GM13977 (cell line): ENCODE results near the gene MDK.
"Not testable (repeated sequence)": the region's sequence is repeated elsewhere in the genome, so short reads cannot be mapped to it uniquely, and the experiment has no call there.

Source experiments
- DNase-seq: peaks from one replicate; pipeline ENCODE4 v3.0.0; 2012; ENCODE audit warnings: low spot score
- in situ Hi-C: fragments of 300-500 bp; cut with MboI; formaldehyde crosslinking; loops from one replicate; pipeline ENCODE4 v1.12.0; 2022; ENCODE audit warnings: low sequenced_read_pairs, low pct_unique_long_range_greater_than_20kb, mixed read lengths, inconsistent platforms; ENCODE audit not compliant: unreplicated experiment
- TF ChIP-seq, protein P1 (sequence below): IDR thresholded peaks from 2 replicates; pipeline ENCODE4 v1.5.1; 2012; ENCODE audit warnings: mild to moderate bottlenecking, control low read depth; ENCODE audit not compliant: insufficient read depth; ENCODE audit errors: extremely low read depth, missing control alignments

MDK gene

DNA sequence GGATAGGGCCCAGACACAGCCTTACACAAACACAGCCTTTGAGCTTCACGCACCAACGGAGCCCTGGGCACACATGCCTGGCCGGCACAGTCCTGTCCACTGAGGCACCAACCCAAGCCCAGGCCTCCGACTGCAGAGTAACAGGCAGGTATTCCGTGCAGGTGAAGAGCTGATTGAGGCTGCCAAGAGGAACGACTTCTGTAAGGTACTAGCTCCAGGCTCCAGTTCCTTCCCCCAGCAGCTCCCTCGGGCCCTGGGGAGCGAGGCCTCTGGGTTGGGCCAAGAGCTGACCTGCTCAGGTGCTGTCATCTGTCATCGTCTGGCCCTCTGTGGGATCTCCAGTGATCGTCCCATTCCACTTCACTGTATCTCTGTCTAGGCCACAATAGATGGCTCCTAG is 3.2 kb upstream of the MDK start:
- in situ Hi-C loops: no loop called here

DNA sequence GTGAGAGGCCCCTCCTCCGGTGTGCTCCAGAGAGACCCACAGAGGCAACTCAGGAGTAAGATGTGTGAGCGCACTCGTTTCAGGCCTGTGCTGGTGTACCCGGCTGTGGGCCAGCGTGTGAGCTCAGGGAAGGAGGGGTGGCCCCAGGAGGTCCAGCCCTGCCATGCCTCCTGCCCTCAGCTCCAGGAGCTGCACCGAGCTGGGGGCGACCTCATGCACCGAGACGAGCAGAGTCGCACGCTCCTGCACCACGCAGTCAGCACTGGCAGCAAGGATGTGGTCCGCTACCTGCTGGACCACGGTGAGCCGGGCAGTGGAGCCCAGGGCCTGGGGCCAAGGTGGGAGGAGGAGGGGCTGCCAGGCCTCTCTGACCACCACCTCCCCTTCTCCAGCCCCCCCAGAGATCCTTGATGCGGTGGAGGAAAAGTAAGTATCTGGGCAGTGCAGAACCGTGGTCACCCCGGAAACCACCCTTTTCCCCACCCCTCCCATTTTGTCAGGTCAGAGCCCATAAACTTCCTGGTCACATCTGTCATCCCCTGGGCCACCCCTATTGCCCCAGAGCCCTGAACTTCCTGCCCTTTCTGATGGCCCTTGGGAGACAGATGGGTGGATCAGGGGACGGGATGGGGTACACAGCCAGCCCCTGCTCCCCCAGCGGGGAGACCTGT is 2.5 kb upstream of the MDK start:
- peak; percentile 43 for DNase-seq
- TF ChIP-seq, protein P1, sequence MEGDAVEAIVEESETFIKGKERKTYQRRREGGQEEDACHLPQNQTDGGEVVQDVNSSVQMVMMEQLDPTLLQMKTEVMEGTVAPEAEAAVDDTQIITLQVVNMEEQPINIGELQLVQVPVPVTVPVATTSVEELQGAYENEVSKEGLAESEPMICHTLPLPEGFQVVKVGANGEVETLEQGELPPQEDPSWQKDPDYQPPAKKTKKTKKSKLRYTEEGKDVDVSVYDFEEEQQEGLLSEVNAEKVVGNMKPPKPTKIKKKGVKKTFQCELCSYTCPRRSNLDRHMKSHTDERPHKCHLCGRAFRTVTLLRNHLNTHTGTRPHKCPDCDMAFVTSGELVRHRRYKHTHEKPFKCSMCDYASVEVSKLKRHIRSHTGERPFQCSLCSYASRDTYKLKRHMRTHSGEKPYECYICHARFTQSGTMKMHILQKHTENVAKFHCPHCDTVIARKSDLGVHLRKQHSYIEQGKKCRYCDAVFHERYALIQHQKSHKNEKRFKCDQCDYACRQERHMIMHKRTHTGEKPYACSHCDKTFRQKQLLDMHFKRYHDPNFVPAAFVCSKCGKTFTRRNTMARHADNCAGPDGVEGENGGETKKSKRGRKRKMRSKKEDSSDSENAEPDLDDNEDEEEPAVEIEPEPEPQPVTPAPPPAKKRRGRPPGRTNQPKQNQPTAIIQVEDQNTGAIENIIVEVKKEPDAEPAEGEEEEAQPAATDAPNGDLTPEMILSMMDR: no peak
- in situ Hi-C loops: no loop called here

More for the DNA sequence above, 3.2 kb upstream of the MDK start:
- DNase-seq: no peak
- TF ChIP-seq, protein P1: no peak

DNA sequence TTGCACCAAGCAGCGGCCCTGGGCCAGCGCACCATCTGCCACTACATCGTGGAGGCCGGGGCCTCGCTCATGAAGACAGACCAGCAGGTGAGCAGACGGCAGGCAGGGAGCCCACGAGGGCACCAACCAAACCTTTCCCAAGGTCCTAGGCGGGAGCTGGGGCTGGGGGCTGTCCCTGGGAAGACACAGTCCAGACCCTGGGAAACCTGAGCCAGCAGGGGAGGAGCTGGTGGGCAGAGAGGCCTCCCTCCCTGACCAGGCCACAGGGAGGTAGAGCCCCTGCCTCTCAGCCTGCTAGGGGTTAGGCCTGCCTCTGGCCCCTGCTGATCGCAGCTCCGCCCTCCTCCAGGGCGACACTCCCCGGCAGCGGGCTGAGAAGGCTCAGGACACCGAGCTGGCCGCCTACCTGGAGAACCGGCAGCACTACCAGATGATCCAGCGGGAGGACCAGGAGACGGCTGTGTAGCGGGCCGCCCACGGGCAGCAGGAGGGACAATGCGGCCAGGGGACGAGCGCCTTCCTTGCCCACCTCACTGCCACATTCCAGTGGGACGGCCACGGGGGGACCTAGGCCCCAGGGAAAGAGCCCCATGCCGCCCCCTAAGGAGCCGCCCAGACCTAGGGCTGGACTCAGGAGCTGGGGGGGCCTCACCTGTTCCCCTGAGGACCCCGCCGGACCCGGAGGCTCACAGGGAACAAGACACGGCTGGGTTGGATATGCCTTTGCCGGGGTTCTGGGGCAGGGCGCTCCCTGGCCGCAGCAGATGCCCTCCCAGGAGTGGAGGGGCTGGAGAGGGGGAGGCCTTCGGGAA is 1.8 kb upstream of the MDK start:
- peak; percentile 33 for DNase-seq
- in situ Hi-C loops: not testable (repeated sequence)

GRCh38 chr11:46380340-46381047 is 975 bp upstream of the MDK start:
- in situ Hi-C loops: no loop called here
- DNase-seq: peak; percentile 85
- TF ChIP-seq, protein P1: no peak

DNA sequence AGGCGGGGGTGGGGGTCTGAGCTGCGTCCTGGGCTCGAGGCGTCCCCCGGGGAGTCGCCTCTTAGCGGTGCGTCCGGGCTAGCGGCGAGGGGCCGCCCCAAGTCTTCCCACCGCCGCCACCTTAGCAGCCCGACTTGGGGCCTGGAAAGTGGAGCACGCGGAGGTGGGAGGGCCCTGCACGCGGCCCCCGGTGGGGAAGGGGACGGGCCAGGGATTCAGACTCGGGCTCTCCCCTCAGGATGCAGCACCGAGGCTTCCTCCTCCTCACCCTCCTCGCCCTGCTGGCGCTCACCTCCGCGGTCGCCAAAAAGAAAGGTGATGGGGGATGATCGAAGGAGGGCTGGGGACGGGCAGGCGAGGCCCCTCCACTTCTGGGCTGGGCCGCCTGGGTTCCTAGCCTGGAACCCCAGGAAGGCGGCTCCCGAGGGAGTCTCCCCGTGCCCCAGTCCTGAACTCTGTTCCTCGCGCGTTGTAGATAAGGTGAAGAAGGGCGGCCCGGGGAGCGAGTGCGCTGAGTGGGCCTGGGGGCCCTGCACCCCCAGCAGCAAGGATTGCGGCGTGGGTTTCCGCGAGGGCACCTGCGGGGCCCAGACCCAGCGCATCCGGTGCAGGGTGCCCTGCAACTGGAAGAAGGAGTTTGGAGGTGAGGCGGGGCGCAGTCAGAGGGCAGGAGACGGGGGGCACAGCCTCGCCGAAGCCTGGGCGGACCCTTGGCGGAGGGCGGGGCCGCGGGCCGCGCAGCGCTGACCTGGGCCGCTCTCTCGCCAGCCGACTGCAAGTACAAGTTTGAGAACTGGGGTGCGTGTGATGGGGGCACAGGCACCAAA is 563 bp downstream of the MDK start:
- peak; percentile 73 for DNase-seq
- TF ChIP-seq, protein P1: no peak
- in situ Hi-C loops: no loop called here

GRCh38 chr11:46382646-46383403 is 1.4 kb downstream of the MDK start:
- TF ChIP-seq, protein P1: peak; percentile 25
- in situ Hi-C loops: no loop called here
- DNase-seq: no peak
